A673 (cell line): ENCODE data around the gene NAA30.

Source experiments
- CTCF ChIP-seq: fragments of 300-800, 200-600 bp; sonication (generic); conservative IDR thresholded peaks from 2 replicates; pipeline ENCODE4 v1.5.1; 2017; ENCODE audit warnings: low read depth, mild to moderate bottlenecking, antibody characterized with exemption, low read length, moderate library complexity, mixed read lengths
- EZH2 ChIP-seq: fragments of 200-600 bp; sonication (generic); IDR thresholded peaks from 2 replicates; pipeline ENCODE4 v1.6.1; 2017; ENCODE audit warnings: borderline replicate concordance, low read depth, mild to moderate bottlenecking, mixed read lengths, antibody characterized with exemption, low read length; ENCODE audit not compliant: poor library complexity, severe bottlenecking

- TF ChIP-seq CTCF (no peak), EZH2 (no peak)
These were observed 30.6 kb downstream of the NAA30 start for GRCh38 chr14:57420986-57421385.
